NAMALWA (cell line): ENCODE data around the gene TMEM204.

Experiments used
- DNase-seq: peaks from one replicate; pipeline ENCODE4 v3.0.0-alpha.2; 2015; ENCODE audit warnings: low spot score

The TMEM204 gene

GRCh38 chr16:1538804-1539520, 5.5 kb downstream of the TMEM204 start:
- DNase-seq = peak; percentile 59

DNA sequence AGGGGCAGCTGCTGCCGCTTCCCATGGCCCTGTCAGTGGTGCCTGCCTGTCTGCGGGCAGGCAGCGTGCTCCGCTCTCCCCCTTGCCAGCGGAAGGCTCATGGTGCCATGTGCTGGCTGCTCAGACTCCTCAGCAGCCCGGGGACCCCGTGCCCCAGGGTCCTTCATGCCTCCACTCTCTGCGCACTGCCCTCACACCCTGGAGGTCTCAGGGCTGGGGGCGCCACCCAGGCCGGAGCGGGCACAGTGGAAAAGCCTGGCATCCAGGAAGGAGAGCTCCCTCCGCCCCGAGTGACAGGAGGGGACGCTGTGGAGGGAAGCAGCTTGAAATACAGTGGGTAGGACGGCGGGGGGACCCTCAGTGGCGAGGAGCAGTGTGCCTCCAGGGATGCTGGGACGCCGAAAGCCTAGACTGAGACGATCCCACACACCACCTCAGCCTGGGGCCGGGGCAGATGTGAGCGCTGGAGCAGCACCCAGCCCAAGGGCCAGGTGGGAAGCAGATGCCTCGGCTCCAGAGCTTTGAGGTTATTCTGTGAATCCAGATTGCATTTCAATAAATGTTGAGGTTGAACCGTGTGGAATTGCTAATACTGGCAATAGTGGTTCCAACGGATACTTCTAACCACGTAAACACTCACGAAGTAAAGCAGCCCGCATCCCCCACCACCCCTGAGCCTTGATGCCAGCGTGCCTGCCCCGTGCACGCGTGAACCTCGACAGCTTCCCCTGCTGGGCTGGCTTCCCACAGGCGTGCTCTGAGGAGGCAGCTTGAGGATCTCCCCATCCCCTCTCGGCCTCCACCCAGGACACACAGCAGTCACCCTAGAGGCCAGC, 6.5 kb downstream of the TMEM204 start:
- no peak for DNase-seq

- no peak for DNase-seq
Measured at GRCh38 chr16:1540556-1540855, 7.0 kb downstream of the TMEM204 start.

GRCh38 chr16:1541293-1542165, 8.1 kb downstream of the TMEM204 start:
- DNase-seq = no peak

- DNase-seq = no peak
Measured at GRCh38 chr16:1542166-1542500, 8.7 kb downstream of the TMEM204 start.

DNA sequence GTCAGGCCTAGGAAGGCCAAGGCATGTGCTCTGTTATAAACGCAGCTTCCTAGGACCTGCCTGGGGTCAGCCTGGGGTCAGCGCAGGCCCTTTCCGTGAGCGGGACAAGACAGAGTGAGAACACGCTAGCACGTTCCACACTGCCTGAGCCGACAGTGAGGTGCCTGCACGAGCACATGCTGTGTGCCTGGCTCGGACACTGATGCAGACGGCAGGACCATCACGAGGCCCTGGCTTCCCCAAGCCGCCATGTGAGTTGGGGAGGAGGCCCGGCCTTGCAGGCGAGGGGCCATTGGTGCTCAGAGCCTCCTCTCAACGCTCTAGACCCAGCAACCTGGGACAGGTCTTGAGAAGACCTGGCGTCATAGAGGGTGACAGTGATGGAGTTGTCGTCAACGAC, 9.1 kb downstream of the TMEM204 start:
- no peak for DNase-seq

GRCh38 chr16:1543085-1543896, 9.8 kb downstream of the TMEM204 start:
- DNase-seq = peak; percentile 19

- no peak for DNase-seq
Measured at GRCh38 chr16:1545044-1546040, 11.9 kb downstream of the TMEM204 start.

DNA sequence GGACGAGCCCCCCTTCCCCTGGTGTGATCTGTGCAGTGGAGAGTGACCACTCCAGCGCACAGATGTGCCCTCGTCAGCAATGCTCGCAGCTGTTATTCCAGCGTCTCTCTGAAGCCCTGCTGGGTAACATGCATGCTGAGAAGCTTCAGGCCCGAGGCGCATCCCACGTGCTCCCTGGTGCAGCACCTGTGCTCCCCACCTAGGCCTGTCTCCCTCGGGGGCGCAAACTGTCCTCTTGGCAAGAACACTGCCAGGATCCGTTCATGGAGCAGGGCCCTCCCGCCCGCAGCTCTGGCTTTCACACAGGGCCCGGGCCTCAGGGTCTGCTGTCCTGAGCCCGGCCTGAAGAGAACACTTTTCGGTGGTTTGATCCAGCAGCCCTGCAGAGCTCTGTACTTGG, 13.0 kb downstream of the TMEM204 start:
- no peak for DNase-seq

GRCh38 chr16:1548233-1548632, 14.8 kb downstream of the TMEM204 start:
- DNase-seq = no peak

GRCh38 chr16:1548727-1549126, 15.3 kb downstream of the TMEM204 start:
- DNase-seq = no peak

- DNase-seq = no peak
Measured at GRCh38 chr16:1550069-1550468, 16.6 kb downstream of the TMEM204 start.

GRCh38 chr16:1550696-1551095, 17.2 kb downstream of the TMEM204 start:
- no peak for DNase-seq

DNA sequence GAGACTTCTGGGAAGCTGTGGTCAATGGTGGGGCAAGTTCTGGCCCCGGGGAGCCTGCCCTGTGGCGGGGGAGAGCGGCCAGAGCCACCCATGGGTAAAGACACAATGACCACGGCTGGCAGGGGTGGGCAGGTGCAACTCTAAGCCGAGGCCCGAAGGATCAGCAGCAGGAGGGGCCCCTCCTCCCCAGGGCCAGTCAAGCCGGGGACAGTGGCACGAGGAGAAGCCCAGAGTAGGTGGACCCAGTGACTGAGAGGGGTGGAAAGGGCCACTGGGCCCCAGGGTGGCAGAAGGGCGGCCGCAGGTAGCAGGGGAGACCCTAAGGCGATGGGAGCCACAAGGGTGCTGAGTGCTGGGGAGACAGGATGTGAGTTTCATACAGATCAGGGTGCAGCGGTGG, 17.7 kb downstream of the TMEM204 start:
- DNase-seq = no peak

GRCh38 chr16:1552129-1552528, 18.7 kb downstream of the TMEM204 start:
- no peak for DNase-seq

DNA sequence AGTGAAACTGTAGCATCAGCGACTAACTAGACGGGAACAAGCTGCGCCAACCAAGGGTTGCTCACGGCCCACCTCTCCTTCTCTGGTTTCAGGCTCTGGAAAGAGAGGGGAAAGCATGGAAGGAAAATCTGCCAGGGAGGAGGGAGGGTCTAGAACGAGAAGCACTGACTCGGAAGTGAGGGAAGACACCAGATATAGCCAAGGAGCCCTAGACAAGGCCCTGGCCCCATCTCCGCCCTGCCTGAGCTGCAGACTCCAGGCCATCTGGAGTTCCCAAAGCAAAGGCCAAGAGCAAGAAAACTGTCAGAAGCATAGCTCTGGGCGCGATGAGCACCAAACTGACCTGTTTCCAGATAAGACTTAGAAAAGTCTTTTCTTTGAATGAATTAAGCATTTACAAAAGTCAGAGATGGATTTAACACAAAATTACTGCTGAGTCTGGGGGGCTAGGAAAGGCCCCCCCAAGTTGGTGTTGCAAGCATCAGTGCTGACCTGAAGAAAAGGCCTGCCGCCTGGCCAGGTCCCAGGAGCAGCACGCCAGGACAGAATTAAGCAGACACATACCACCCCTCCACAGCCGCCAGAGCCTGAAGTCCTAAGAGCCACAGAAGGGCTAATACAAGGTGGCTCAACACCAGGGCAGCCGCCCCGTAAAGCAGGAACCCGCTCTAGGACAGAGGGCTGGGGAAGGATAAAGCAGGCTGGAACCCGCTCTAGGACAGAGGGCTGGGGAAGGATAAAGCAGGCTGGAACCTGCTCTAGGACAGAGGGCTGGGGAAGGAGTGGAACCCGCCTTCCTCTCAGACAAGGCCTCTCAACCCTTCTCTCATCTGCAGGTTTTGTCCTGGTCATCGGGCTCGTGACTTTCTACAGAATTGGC, 20.7 kb downstream of the TMEM204 start:
- DNase-seq = no peak

- DNase-seq = no peak
Measured at GRCh38 chr16:1554826-1555445, 21.5 kb downstream of the TMEM204 start.

DNA sequence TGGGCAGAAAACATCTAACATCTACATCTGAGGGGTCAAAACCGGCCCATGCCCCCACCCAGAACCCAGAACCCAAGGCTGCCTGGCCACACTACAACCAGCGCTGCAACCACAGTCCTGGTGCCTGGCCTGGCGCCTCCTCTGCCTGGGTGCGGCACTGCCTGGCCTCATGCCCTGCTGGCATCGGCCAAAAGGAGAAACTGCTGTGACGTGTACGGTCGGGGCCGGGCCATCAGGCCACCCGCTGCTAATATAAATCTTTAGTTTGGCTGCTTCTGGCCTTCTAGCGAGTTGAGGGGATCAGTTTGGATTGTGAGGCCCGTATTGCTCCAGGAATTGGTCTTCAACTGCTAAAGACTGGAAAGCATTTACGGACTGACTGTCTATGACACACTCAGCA, 22.8 kb downstream of the TMEM204 start:
- DNase-seq = no peak

DNA sequence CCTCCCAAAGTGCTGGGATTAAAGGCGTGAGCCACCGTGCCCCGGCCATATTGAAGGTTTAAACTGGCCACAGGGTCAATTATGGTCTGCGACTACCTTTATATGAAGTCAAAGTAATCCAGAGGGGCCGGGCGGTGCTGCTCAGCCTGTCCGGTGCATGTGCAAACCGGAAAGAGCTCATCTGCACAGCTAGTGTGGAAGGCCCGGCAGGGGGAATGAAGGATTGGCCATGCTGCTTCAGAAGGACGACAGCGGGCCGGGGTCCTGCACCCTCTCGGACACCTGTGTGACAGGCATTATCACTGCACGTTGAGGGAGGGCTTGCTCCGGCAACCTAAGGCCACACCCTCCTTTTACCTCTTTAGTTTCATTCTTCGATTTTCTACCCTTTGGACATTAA, 23.6 kb downstream of the TMEM204 start:
- DNase-seq = no peak
